ENCODE measurements around the gene ETDB.

DNA sequence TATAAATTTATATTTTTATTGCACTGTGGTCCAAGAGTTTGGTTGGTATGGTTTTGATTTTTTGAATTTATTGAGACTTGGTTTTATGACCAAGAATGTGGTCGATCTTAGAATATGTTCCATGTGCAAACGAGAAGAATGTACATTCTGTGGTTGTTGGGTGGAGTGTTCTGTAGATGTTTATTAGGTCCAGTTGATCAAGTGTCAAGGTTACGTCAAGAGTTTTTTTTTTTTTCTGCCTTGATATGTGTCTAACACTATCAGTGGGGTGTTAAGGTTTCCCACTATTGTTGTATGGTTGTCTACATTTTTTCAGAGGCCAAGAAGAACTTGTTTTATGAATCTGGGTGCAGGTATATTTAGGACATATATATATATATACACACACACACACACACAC is 10.8 kb downstream of the ETDB start:
- TF ChIP-seq ZNF274 (IDR thresholded peaks at IDR 0.05; ENCODE audit: low read depth, low read length) (no peak), YY1 (IDR thresholded peaks at IDR 0.05; ENCODE audit: insufficient read depth, insufficient read length) (no peak)

All from NT2/D1 (cell line).